GM10266 (cell line): ENCODE results near the gene TNFSF15.

Experiments
- DNase-seq: peaks from one replicate; pipeline ENCODE4 v3.0.0; 2012; ENCODE audit errors: extremely low spot score
- CTCF ChIP-seq: IDR thresholded peaks from 2 replicates; pipeline ENCODE4 v1.5.1; 2012; ENCODE audit warnings: mild to moderate bottlenecking, low read depth; ENCODE audit not compliant: control insufficient read depth, insufficient read depth; ENCODE audit errors: missing control alignments

TNFSF15 gene

GRCh38 chr9:114787214-114787613 is 18.6 kb downstream of the TNFSF15 start:
- no peak for TF ChIP-seq CTCF
- no peak for DNase-seq

GRCh38 chr9:114785866-114786650 is 19.8 kb downstream of the TNFSF15 start:
- no peak for TF ChIP-seq CTCF
- no peak for DNase-seq

- TF ChIP-seq CTCF = no peak
These were observed 21.0 kb downstream of the TNFSF15 start for GRCh38 chr9:114784721-114785279.

GRCh38 chr9:114782586-114782985 is 23.3 kb downstream of the TNFSF15 start:
- DNase-seq = no peak
- TF ChIP-seq CTCF = no peak

More at GRCh38 chr9:114784721-114785279, 21.0 kb downstream of the TNFSF15 start:
- DNase-seq = no peak

GRCh38 chr9:114779352-114779845 is 26.4 kb downstream of the TNFSF15 start:
- no peak for TF ChIP-seq CTCF
- no peak for DNase-seq

- no peak for DNase-seq
- TF ChIP-seq CTCF = no peak
These were observed 27.8 kb downstream of the TNFSF15 start for GRCh38 chr9:114777821-114778609.
